Hepatocyte (in vitro differentiated cells): Measurements from ENCODE around the gene VAV3.

Source experiments
- CTCF ChIP-seq: fragments of 200-600 bp; sonication (generic); IDR thresholded peaks from 2 replicates; pipeline ENCODE4 v1.5.1; 2016; ENCODE audit warnings: antibody characterized with exemption, mild to moderate bottlenecking; ENCODE audit not compliant: poor library complexity
- EZH2 ChIP-seq: fragments of 200-600 bp; sonication (generic); IDR thresholded peaks from 2 replicates; pipeline ENCODE4 v1.6.1; 2016; ENCODE audit warnings: antibody characterized with exemption, mild to moderate bottlenecking, borderline replicate concordance

- TF ChIP-seq EZH2 (no peak), CTCF (no peak)
Measured at GRCh38 chr1:107940701-107941100, 24.3 kb downstream of the VAV3 start.
